Ishikawa (cell line): ENCODE results near the gene CEP120.

ENCODE experiments used
- CEBPB ChIP-seq: IDR thresholded peaks from 2 replicates; pipeline ENCODE4 v1.6.1; 2012
- CREB1 ChIP-seq: IDR thresholded peaks from 2 replicates; pipeline ENCODE4 v1.6.1; 2012; ENCODE audit warnings: low read depth
- EGR1 ChIP-seq: IDR thresholded peaks from 2 replicates; pipeline ENCODE4 v1.6.1; 2012
- EP300 ChIP-seq: IDR thresholded peaks from 2 replicates; pipeline ENCODE4 v1.6.1; 2012; ENCODE audit warnings: borderline replicate concordance
- FOXM1 ChIP-seq: IDR thresholded peaks from 2 replicates; pipeline ENCODE4 v1.6.1; 2012; ENCODE audit warnings: low read depth, borderline replicate concordance
- MAX ChIP-seq: IDR thresholded peaks from 2 replicates; pipeline ENCODE4 v1.6.1; 2012
- NFIC ChIP-seq: IDR thresholded peaks from 2 replicates; pipeline ENCODE4 v1.6.1; 2012
- RAD21 ChIP-seq: IDR thresholded peaks from 2 replicates; pipeline ENCODE4 v1.6.1; 2012; ENCODE audit warnings: low read depth
- REST ChIP-seq: IDR thresholded peaks from 2 replicates; pipeline ENCODE4 v1.6.1; 2012; ENCODE audit warnings: low read depth, mild to moderate bottlenecking
- TAF1 ChIP-seq: IDR thresholded peaks from 2 replicates; pipeline ENCODE4 v1.6.1; 2012; ENCODE audit warnings: low read depth, mild to moderate bottlenecking
- TCF12 ChIP-seq: IDR thresholded peaks from 2 replicates; pipeline ENCODE4 v1.6.1; 2012; ENCODE audit warnings: low read depth
- TEAD4 ChIP-seq: IDR thresholded peaks from 2 replicates; pipeline ENCODE4 v1.6.1; 2012
- USF1 ChIP-seq: IDR thresholded peaks from 2 replicates; pipeline ENCODE4 v1.6.1; 2012
- YY1 ChIP-seq: IDR thresholded peaks from 2 replicates; pipeline ENCODE4 v1.6.1; 2012; ENCODE audit warnings: low read depth
- ZBTB7A ChIP-seq: IDR thresholded peaks from 2 replicates; pipeline ENCODE4 v1.6.1; 2012; ENCODE audit warnings: low read depth

Gene CEP120

DNA sequence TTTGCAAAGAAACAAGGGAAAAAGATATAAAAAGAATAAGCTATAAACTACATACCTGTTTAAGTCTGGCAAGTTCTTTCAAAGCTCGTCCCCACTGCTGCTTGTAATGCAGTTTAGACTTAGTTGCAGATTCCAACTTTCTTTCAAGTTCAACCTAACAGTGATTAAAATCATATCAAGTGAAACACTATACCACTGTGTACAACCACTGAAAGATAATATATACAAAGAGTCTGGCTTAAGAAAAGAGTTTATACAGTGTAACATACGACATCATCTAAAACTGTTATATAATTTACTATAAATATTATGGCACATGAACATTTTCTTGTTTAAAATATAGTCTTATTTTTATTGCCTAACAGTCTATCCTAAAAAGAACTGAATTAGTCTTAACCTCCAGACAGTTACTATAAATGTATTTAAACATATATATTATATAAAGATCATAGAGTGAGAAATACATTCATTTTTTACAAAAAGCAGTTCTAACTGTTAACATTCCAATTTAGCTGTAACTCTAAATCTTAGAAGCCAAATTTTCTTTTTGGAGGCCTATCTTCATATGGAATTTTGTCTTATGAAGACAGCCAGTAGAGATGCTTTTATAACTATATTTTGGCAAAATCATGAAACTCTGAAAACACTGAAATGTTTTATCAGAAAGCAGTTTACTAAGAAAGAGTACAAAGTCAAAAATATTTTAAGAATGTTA is 58.6 kb downstream of the CEP120 start:
- TF ChIP-seq REST (no peak), FOXM1 (no peak)

- TF ChIP-seq USF1 (no peak), EP300 (no peak), REST (no peak), MAX (no peak), RAD21 (no peak), CEBPB (no peak), TAF1 (no peak), ZBTB7A (no peak), YY1 (no peak), CREB1 (no peak), TEAD4 (no peak), TCF12 (no peak)
Measured at GRCh38 chr5:123360910-123361309, 62.3 kb downstream of the CEP120 start.

DNA sequence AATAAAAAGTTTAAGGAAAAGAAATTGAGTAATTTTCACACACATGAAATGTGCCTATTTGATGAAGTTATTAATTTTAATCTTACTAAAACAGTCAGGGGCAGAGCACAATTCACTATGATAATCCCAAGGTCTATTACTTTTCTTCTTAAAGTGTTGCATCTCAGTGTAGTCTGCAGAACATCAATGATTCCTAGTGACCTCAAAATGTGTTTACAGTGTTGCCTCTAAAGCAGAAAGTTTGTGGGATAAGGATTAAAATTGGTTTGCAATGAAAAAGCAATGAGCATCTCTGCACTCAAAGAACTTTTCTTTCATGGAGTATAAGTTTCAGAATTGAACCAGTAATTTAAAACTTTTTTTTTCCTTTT is 63.0 kb downstream of the CEP120 start:
- no peak for TF ChIP-seq TAF1
- TF ChIP-seq YY1, result no peak
- TF ChIP-seq NFIC, result no peak
- no peak for TF ChIP-seq USF1
- no peak for TF ChIP-seq TCF12
- no peak for TF ChIP-seq ZBTB7A
- no peak for TF ChIP-seq CREB1
- TF ChIP-seq CEBPB, result no peak
- TF ChIP-seq FOXM1, result no peak

GRCh38 chr5:123359454-123360200 is 63.6 kb downstream of the CEP120 start:
- TF ChIP-seq NFIC, result no peak
- no peak for TF ChIP-seq FOXM1
- no peak for TF ChIP-seq YY1
- no peak for TF ChIP-seq TEAD4
- no peak for TF ChIP-seq ZBTB7A
- TF ChIP-seq EGR1, result no peak
- TF ChIP-seq MAX, result no peak
- no peak for TF ChIP-seq CREB1
- no peak for TF ChIP-seq CEBPB

DNA sequence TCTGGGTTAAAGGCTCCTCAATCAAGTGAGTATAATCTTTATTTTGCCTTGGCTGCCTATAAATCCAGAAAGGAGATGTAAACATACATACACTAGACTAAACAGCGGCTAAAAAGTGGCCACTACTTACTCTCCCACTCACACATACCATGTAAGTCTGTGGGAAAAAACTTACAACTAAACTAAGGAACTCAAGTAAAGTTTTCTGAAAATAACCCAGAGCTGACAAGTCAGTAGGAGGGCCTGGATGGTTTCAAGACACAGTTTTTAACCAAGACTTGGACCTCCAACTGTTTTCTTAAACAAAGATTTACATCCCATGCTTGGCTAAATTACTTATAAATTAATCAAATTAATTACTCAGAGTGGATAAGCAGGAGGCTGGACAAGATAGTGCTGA is 64.5 kb downstream of the CEP120 start:
- no peak for TF ChIP-seq EGR1

- TF ChIP-seq NFIC (no peak), USF1 (no peak), EP300 (no peak), EGR1 (no peak), RAD21 (no peak), TAF1 (no peak), TEAD4 (no peak), TCF12 (no peak), FOXM1 (no peak), REST (no peak), ZBTB7A (no peak), CEBPB (no peak)
Measured at GRCh38 chr5:123358304-123358703, 64.9 kb downstream of the CEP120 start.
